Fibroblast of pulmonary artery (primary cell): ENCODE measurements around the gene HBG2.

ENCODE experiments used
- DNase-seq: peaks from one replicate; pipeline ENCODE4 v3.0.0-alpha.2; 2010; ENCODE audit warnings: low read depth
- H3K4me3 ChIP-seq: replicated peaks from 2 replicates; pipeline ENCODE4 v1.5.1; 2011; ENCODE audit warnings: low read depth, mild to moderate bottlenecking, control low read depth, low read length, moderate library complexity
- CTCF ChIP-seq: IDR thresholded peaks from 2 replicates; pipeline ENCODE4 v1.5.1; 2011; ENCODE audit warnings: mild to moderate bottlenecking, control low read depth, low read length, inconsistent platforms; ENCODE audit errors: missing control alignments

HBG2 gene

GRCh38 chr11:5286901-5287300 lies 32.3 kb upstream of the HBG2 start:
- H3K4me3 ChIP-seq, result no peak overlapping the region
- no peak for DNase-seq
- TF ChIP-seq CTCF, result no peak

GRCh38 chr11:5286351-5286750 lies 31.8 kb upstream of the HBG2 start:
- DNase-seq, result no peak
- no peak for TF ChIP-seq CTCF
- no peak overlapping the region for H3K4me3 ChIP-seq

GRCh38 chr11:5285703-5286340 lies 31.2 kb upstream of the HBG2 start:
- TF ChIP-seq CTCF, result no peak

GRCh38 chr11:5284637-5285036 lies 30.1 kb upstream of the HBG2 start:
- DNase-seq, result no peak
- no peak for TF ChIP-seq CTCF
- H3K4me3 ChIP-seq, result no peak overlapping the region

More at GRCh38 chr11:5285703-5286340, 31.2 kb upstream of the HBG2 start:
- H3K4me3 ChIP-seq, result no peak overlapping the region
- no peak for DNase-seq

- DNase-seq, result no peak
- TF ChIP-seq CTCF, result no peak
- H3K4me3 ChIP-seq, result no peak overlapping the region
These were observed 29.3 kb upstream of the HBG2 start for GRCh38 chr11:5283882-5284281.

- no peak for DNase-seq
- H3K4me3 ChIP-seq, result no peak overlapping the region
- no peak for TF ChIP-seq CTCF
These were observed 28.5 kb upstream of the HBG2 start for GRCh38 chr11:5283086-5283485.

GRCh38 chr11:5282628-5283027 lies 28.0 kb upstream of the HBG2 start:
- no peak for DNase-seq
- TF ChIP-seq CTCF, result no peak
- no peak overlapping the region for H3K4me3 ChIP-seq
